WI38 (cell line): ENCODE results near the gene MEG3.

Experiments
- H3K4me3 ChIP-seq: 2 replicates; pipeline ENCODE4 v1.5.1; 2011; ENCODE audit warnings: low read depth, mild to moderate bottlenecking, control low read depth, low read length
- TF ChIP-seq, protein P1 (sequence below): IDR thresholded peaks from 2 replicates; pipeline ENCODE4 v1.5.1; 2012; ENCODE audit warnings: low read depth, mild to moderate bottlenecking, control low read depth, low read length

Gene MEG3

GRCh38 chr14:100806386-100806785 lies 19.5 kb upstream of the MEG3 start:
- no peak overlapping the region for H3K4me3 ChIP-seq
- TF ChIP-seq, protein P1, sequence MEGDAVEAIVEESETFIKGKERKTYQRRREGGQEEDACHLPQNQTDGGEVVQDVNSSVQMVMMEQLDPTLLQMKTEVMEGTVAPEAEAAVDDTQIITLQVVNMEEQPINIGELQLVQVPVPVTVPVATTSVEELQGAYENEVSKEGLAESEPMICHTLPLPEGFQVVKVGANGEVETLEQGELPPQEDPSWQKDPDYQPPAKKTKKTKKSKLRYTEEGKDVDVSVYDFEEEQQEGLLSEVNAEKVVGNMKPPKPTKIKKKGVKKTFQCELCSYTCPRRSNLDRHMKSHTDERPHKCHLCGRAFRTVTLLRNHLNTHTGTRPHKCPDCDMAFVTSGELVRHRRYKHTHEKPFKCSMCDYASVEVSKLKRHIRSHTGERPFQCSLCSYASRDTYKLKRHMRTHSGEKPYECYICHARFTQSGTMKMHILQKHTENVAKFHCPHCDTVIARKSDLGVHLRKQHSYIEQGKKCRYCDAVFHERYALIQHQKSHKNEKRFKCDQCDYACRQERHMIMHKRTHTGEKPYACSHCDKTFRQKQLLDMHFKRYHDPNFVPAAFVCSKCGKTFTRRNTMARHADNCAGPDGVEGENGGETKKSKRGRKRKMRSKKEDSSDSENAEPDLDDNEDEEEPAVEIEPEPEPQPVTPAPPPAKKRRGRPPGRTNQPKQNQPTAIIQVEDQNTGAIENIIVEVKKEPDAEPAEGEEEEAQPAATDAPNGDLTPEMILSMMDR = no peak

DNA sequence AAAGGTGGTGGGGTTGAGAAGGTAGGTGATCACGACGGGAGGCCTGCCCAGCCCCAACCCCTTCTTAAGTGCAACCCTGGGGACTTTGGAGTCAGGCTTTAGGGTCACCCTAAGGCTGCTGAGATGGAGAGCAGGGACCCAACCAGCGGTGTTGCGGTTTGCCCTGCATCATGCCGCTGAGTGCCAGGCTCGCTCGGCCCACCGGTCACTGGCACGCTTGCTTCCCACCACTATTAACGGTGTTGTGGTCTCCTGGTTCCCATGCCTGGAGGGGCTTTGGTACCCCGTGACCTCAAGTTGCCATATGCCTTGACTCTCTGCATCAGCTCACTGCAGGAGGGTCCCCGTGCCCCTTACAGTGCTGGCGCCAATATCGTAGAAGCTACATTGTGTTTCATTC lies 18.4 kb upstream of the MEG3 start:
- no peak overlapping the region for H3K4me3 ChIP-seq
- TF ChIP-seq, protein P1 = no peak

DNA sequence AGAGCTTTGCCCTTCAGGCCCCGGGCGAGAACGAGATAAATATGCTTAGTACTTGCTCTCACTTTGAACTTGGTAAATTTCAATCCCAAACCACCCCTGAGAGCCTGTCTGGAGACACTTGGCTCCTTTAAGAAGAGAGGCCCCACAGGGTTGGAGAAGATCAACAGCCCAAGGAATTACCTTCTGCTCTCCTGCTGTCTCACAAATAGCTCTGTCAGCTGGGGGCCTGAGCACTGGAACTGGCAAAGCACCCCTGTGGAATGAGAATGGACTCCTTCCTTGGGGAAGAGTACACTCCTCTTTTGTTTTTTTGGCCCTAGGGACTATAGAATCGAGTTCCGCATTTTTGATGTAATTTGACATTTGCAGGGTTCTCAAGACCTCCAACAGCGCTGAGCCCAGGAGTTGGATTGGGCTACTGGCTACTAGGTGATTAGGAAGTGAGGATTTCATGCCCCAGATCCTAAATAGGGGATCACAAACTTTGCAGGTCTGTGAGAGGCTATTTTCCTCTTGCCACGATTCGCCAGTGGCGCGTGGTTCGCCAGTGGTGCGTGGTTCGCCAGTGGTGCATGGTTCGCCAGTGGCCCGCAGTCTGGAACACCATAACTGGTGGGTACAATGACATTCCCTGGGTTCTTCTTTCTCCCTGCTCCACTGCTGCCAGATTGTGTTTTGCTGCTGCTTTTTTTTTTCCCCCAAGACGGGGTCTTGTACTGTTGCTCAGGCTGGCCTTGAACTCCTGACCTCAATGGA lies 17.8 kb upstream of the MEG3 start:
- TF ChIP-seq, protein P1 = no peak
- no peak overlapping the region for H3K4me3 ChIP-seq

- TF ChIP-seq, protein P1 = no peak
- no peak overlapping the region for H3K4me3 ChIP-seq
Measured at GRCh38 chr14:100810435-100810834, 15.5 kb upstream of the MEG3 start.

DNA sequence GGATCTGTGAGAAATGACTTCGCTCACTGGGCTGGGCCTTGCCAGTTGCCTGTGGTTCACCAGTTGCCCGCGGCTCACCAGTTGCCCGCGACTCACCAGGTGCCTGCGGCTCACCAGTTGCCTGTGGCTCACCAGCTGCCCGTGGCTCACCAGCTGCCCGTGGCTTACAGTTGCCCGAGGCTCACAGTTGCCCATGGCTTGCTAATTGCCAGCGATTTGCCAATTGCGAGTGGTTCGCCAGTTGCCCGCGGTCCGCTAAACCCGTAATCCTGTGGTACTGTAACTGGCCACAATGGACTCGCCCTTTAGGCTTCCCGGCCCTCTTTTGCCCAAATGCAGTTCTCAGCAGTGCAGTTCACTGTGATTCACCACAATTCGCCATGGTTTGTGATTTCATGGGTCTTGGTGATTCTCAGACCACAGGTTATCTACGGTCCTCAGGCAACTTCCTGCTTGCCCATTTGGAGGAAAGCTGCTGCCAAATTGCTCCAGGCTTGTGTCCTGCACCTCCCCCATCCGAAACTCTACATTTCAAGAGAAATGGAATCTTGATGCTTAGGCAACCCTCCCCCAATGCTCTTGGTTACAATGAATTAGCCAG lies 15.0 kb upstream of the MEG3 start:
- no peak overlapping the region for H3K4me3 ChIP-seq
- TF ChIP-seq, protein P1 = no peak

DNA sequence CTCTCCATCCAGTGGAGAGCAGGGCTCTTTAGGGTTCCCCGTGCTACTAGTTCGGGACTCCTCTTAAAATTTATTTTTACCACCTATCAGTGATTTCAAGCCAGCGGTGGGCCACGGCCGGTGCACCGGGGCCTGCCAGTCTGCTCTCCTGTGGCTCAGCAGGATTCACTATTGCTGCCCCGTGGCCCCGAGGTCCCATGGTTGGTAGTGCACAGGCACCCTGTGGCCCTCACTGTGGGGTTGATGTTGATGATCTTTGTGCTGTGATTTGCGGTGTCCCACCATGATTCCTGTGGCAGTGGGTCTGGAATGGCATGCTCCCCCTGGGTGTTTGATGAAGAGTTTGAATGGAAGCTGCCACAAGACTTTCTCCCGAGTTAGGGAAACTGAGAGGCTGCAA lies 12.6 kb upstream of the MEG3 start:
- no peak overlapping the region for H3K4me3 ChIP-seq
- TF ChIP-seq, protein P1 = no peak
